Measurements from ENCODE around the gene NODAL.

The NODAL gene

GRCh38 chr10:70465278-70465677, 23.8 kb upstream of the NODAL start:
- in situ Hi-C loops (cut with HindIII; ENCODE audit: low sequenced_read_pairs): loop anchor here (5.0 kb wide), 1 partner anchor 77 kb away; no protein-coding TSS in a partner anchor

- in situ Hi-C loops (cut with HindIII; ENCODE audit: low sequenced_read_pairs): no loop called here
These were observed 21.0 kb upstream of the NODAL start for GRCh38 chr10:70462349-70462984.

- in situ Hi-C loops (cut with HindIII; ENCODE audit: low sequenced_read_pairs): no loop called here
These were observed 20.2 kb upstream of the NODAL start for GRCh38 chr10:70461397-70462348.

GRCh38 chr10:70459774-70460490, 18.5 kb upstream of the NODAL start:
- in situ Hi-C loops (cut with HindIII; ENCODE audit: low sequenced_read_pairs): no loop called here

- in situ Hi-C loops (cut with HindIII; ENCODE audit: low sequenced_read_pairs): no loop called here
These were observed 17.7 kb upstream of the NODAL start for GRCh38 chr10:70459061-70459773.

GRCh38 chr10:70458329-70459060, 17.0 kb upstream of the NODAL start:
- in situ Hi-C loops (cut with HindIII; ENCODE audit: low sequenced_read_pairs): no loop called here

- in situ Hi-C loops (cut with HindIII; ENCODE audit: low sequenced_read_pairs): no loop called here
These were observed 16.4 kb upstream of the NODAL start for GRCh38 chr10:70457759-70458305.

- in situ Hi-C loops (cut with HindIII; ENCODE audit: low sequenced_read_pairs): no loop called here
These were observed 14.7 kb upstream of the NODAL start for GRCh38 chr10:70456164-70456563.

- in situ Hi-C loops (cut with HindIII; ENCODE audit: low sequenced_read_pairs): no loop called here
These were observed 13.7 kb upstream of the NODAL start for GRCh38 chr10:70455213-70455630.

- in situ Hi-C loops (cut with HindIII; ENCODE audit: low sequenced_read_pairs): loop anchor here (25.0 kb wide), 1 partner anchor 314 kb away; no protein-coding TSS in a partner anchor
These were observed 6.8 kb upstream of the NODAL start for GRCh38 chr10:70448236-70448635.

- in situ Hi-C loops (cut with HindIII; ENCODE audit: low sequenced_read_pairs): loop anchor here (25.0 kb wide), 1 partner anchor 316 kb away; no protein-coding TSS in a partner anchor
These were observed 4.5 kb upstream of the NODAL start for GRCh38 chr10:70445718-70446657.

GRCh38 chr10:70444744-70445143, 3.3 kb upstream of the NODAL start:
- in situ Hi-C loops (cut with HindIII; ENCODE audit: low sequenced_read_pairs): loop anchor here (25.0 kb wide), 1 partner anchor 318 kb away; no protein-coding TSS in a partner anchor

- in situ Hi-C loops (cut with HindIII; ENCODE audit: low sequenced_read_pairs): loop anchor here (25.0 kb wide), 1 partner anchor 320 kb away; no protein-coding TSS in a partner anchor
These were observed 979 bp upstream of the NODAL start for GRCh38 chr10:70442332-70442988.

GRCh38 chr10:70441895-70442309, 421 bp upstream of the NODAL start:
- in situ Hi-C loops (cut with HindIII; ENCODE audit: low sequenced_read_pairs): loop anchor here (25.0 kb wide), 1 partner anchor 320 kb away; no protein-coding TSS in a partner anchor

- in situ Hi-C loops (cut with HindIII; ENCODE audit: low sequenced_read_pairs): loop anchor here (25.0 kb wide), 1 partner anchor 322 kb away; no protein-coding TSS in a partner anchor
These were observed 953 bp downstream of the NODAL start for GRCh38 chr10:70440296-70441160.

GRCh38 chr10:70437721-70438120, 3.8 kb downstream of the NODAL start:
- in situ Hi-C loops (cut with HindIII; ENCODE audit: low sequenced_read_pairs): loop anchor here (25.0 kb wide), 1 partner anchor 325 kb away; no protein-coding TSS in a partner anchor

All from endothelial cell of hepatic sinusoid (primary cell).